ENCODE measurements around the gene PDE9A.

DNA sequence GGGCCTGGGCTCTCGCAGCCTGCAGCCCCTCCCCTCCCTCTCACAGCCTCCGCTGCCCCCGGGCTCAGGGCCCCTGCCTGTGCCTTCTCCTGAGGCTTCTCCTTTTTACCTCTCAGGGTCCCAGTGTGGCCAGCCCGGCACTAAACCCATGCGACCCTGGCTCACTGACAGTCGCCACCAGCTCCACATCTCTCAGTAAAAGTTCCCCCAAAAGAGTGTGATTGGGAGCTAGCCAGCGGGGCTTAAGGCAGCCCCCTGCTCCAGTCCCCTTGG lies 26.6 kb downstream of the PDE9A start:
- TF ChIP-seq, protein P1, sequence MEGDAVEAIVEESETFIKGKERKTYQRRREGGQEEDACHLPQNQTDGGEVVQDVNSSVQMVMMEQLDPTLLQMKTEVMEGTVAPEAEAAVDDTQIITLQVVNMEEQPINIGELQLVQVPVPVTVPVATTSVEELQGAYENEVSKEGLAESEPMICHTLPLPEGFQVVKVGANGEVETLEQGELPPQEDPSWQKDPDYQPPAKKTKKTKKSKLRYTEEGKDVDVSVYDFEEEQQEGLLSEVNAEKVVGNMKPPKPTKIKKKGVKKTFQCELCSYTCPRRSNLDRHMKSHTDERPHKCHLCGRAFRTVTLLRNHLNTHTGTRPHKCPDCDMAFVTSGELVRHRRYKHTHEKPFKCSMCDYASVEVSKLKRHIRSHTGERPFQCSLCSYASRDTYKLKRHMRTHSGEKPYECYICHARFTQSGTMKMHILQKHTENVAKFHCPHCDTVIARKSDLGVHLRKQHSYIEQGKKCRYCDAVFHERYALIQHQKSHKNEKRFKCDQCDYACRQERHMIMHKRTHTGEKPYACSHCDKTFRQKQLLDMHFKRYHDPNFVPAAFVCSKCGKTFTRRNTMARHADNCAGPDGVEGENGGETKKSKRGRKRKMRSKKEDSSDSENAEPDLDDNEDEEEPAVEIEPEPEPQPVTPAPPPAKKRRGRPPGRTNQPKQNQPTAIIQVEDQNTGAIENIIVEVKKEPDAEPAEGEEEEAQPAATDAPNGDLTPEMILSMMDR (IDR thresholded peaks at IDR 0.05) = no peak
- no peak for TF ChIP-seq POLR2A (IDR thresholded peaks at IDR 0.05)
